ENCODE results near the gene ATXN1. TPM values are rescaled to one million over a fixed set of nuclear protein-coding genes. Genes with fewer than 3 reads are reported as not detected.

Gene ATXN1
- total RNA-seq, 1 donor from 2014 or later: 6.1 TPM

- TF ChIP-seq CTCF (conservative IDR thresholded peaks at IDR 0.05; ENCODE audit: low read depth, low read length): no peak
- H3K4me3 ChIP-seq (ENCODE audit: low read depth, low read length): no peak overlapping the region
- DNase-seq (ENCODE audit: low read depth): no peak
These were observed 264.1 kb downstream of the ATXN1 start for GRCh38 chr6:16496991-16497801.

- TF ChIP-seq CTCF (conservative IDR thresholded peaks at IDR 0.05; ENCODE audit: low read depth, low read length): no peak
- DNase-seq (ENCODE audit: low read depth): no peak
These were observed 265.1 kb downstream of the ATXN1 start for GRCh38 chr6:16496210-16496609.

GRCh38 chr6:16494793-16495192, 266.5 kb downstream of the ATXN1 start:
- no peak overlapping the region for H3K4me3 ChIP-seq (ENCODE audit: low read depth, low read length)
- TF ChIP-seq CTCF (conservative IDR thresholded peaks at IDR 0.05; ENCODE audit: low read depth, low read length): no peak
- no peak for DNase-seq (ENCODE audit: low read depth)

More at GRCh38 chr6:16496210-16496609, 265.1 kb downstream of the ATXN1 start:
- H3K4me3 ChIP-seq (ENCODE audit: low read depth, low read length): no peak overlapping the region

GRCh38 chr6:16493802-16494201, 267.5 kb downstream of the ATXN1 start:
- no peak for TF ChIP-seq CTCF (conservative IDR thresholded peaks at IDR 0.05; ENCODE audit: low read depth, low read length)
- no peak overlapping the region for H3K4me3 ChIP-seq (ENCODE audit: low read depth, low read length)
- DNase-seq (ENCODE audit: low read depth): no peak

GRCh38 chr6:16493112-16493511, 268.1 kb downstream of the ATXN1 start:
- no peak for TF ChIP-seq CTCF (conservative IDR thresholded peaks at IDR 0.05; ENCODE audit: low read depth, low read length)
- H3K4me3 ChIP-seq (ENCODE audit: low read depth, low read length): no peak overlapping the region
- DNase-seq (ENCODE audit: low read depth): no peak

- no peak overlapping the region for H3K4me3 ChIP-seq (ENCODE audit: low read depth, low read length)
- TF ChIP-seq CTCF (conservative IDR thresholded peaks at IDR 0.05; ENCODE audit: low read depth, low read length): no peak
- no peak for DNase-seq (ENCODE audit: low read depth)
These were observed 269.5 kb downstream of the ATXN1 start for GRCh38 chr6:16491666-16492313.

Data from epithelial cell of proximal tubule (primary cell).